ENCODE results near the gene PEAR1.

The PEAR1 gene

DNA sequence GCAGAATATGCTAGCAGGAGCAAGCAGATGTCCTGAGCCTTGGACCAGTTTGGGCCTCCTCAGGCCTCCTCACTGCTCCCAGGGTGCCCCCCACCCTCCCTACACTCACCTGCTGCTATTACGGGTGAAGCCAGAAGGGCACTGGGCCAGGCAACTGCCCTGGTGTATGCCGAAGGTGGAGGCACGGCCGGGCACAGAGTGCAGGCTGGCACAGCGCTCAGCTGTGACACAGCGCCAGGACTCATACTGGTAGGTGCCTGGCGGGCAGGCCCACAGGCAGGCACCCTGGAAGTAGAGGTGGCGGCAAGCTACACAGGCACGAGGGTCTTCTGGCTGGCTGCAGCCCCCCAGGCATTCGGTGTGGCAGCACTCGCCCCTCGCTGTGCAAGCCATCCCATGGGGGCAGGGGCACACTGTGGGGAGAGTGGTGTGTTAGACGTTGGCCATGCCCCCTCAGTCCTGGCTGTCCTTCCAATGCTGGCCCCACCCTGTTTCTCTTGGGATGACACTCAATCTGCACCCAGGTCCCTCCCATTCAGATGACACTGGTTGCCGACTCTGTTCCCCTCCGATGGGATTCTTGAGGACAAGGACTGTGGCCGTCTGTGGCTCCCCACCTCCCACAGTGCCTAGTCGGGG lies 41.6 kb upstream of the PEAR1 start:
- no peaks in the 10 kb centered on the region for H3K79me2 ChIP-seq (ENCODE audit: low read length)
- H3K4me1 ChIP-seq (ENCODE audit: low read length): 0 out of 2 replicates have a peak, but pooled peaks cover 4% of the 10 kb centered on the region
- H3K9me3 ChIP-seq (ENCODE audit: insufficient read depth, low read length): no peaks in the 10 kb centered on the region
- H2AFZ ChIP-seq (ENCODE audit: low read depth, low read length): no peak overlapping the region
- H3K27me3 ChIP-seq (ENCODE audit: low read depth, low read length): no peaks in the 10 kb centered on the region
- H3K27ac ChIP-seq (ENCODE audit: low read length): no peak overlapping the region
- no peak overlapping the region for H3K4me3 ChIP-seq (ENCODE audit: low read length)
- H3K4me2 ChIP-seq (ENCODE audit: low read length): no peak overlapping the region
- no peaks in the 10 kb centered on the region for H4K20me1 ChIP-seq (ENCODE audit: insufficient read depth, low read length)
- no peaks in the 10 kb centered on the region for H3K36me3 ChIP-seq (replicated peaks; ENCODE audit: low read depth, low read length)
- no peak overlapping the region for H3K9ac ChIP-seq (ENCODE audit: low read length)
- no peak for TF ChIP-seq EZH2phosphoT487 (IDR thresholded peaks at IDR 0.05; ENCODE audit: low read depth)
- TF ChIP-seq, protein P1, sequence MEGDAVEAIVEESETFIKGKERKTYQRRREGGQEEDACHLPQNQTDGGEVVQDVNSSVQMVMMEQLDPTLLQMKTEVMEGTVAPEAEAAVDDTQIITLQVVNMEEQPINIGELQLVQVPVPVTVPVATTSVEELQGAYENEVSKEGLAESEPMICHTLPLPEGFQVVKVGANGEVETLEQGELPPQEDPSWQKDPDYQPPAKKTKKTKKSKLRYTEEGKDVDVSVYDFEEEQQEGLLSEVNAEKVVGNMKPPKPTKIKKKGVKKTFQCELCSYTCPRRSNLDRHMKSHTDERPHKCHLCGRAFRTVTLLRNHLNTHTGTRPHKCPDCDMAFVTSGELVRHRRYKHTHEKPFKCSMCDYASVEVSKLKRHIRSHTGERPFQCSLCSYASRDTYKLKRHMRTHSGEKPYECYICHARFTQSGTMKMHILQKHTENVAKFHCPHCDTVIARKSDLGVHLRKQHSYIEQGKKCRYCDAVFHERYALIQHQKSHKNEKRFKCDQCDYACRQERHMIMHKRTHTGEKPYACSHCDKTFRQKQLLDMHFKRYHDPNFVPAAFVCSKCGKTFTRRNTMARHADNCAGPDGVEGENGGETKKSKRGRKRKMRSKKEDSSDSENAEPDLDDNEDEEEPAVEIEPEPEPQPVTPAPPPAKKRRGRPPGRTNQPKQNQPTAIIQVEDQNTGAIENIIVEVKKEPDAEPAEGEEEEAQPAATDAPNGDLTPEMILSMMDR (IDR thresholded peaks at IDR 0.05; ENCODE audit: low read depth, low read length): no peak

DNA sequence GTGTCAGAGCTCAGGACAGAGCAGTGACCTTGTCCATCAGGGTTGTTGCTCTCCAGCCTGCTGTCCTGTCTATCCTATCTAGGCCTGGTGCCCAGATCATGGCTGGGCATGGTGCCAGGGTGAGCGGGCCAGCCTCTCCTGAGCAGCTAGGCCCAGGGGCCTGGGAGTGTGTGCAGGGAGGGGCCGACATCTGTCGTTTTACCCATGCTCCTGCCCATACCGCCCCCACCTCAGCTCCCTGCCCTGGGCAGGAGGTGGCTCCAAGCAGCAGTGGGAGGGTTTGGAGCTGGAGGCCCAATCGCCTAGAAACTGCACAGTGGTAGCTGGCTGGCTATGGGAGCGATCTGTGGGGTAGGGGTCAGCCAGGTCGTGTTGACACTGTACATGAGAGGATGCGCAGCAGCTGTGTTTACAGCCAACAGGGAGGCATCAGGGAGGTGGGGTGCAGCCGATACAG lies 41.1 kb upstream of the PEAR1 start:
- Histone ChIP-seq H3K27ac (ENCODE audit: low read length) (no peak overlapping the region), H3K36me3 (replicated peaks; ENCODE audit: low read depth, low read length) (no peaks in the 10 kb centered on the region), H3K79me2 (ENCODE audit: low read length) (no peaks in the 10 kb centered on the region), H3K9ac (ENCODE audit: low read length) (no peak overlapping the region), H4K20me1 (ENCODE audit: insufficient read depth, low read length) (no peaks in the 10 kb centered on the region), H3K4me1 (ENCODE audit: low read length) (0 out of 2 replicates have a peak, but pooled peaks cover 4% of the 10 kb centered on the region), H2AFZ (ENCODE audit: low read depth, low read length) (no peak overlapping the region), H3K4me3 (ENCODE audit: low read length) (no peak overlapping the region), H3K27me3 (ENCODE audit: low read depth, low read length) (0 out of 2 replicates have a peak, but pooled peaks cover 2% of the 10 kb centered on the region), H3K4me2 (ENCODE audit: low read length) (no peak overlapping the region), H3K9me3 (ENCODE audit: insufficient read depth, low read length) (no peaks in the 10 kb centered on the region)
- TF ChIP-seq, protein P1 (IDR thresholded peaks at IDR 0.05; ENCODE audit: low read depth, low read length): no peak
- no peak for TF ChIP-seq EZH2phosphoT487 (IDR thresholded peaks at IDR 0.05; ENCODE audit: low read depth)

DNA sequence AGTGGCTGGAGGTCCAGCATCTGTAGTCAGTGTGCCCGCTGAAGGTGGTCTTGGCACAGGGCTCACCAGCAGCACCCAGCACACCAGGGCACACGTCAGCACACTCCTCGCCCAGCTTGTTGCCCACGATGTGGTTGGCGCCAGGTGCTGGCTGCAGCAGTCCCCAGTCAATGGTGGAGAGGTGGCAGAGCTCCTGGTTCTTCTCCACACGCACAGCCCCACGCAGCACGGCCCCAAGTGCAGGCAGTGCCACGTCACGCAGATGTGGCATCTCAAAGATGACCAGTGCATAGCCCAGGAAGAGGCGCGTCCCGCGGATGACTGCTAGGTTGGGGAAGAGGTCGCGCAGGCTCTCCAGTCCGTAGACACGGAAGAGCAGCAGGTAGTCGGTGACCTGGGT lies 39.8 kb upstream of the PEAR1 start:
- no peak overlapping the region for H2AFZ ChIP-seq (ENCODE audit: low read depth, low read length)
- no peaks in the 10 kb centered on the region for H3K9me3 ChIP-seq (ENCODE audit: insufficient read depth, low read length)
- TF ChIP-seq, protein P1 (IDR thresholded peaks at IDR 0.05; ENCODE audit: low read depth, low read length): no peak
- no peak for TF ChIP-seq EZH2phosphoT487 (IDR thresholded peaks at IDR 0.05; ENCODE audit: low read depth)
- no peaks in the 10 kb centered on the region for H3K36me3 ChIP-seq (replicated peaks; ENCODE audit: low read depth, low read length)
- H3K27me3 ChIP-seq (ENCODE audit: low read depth, low read length): peaks cover 16% of the 10 kb centered on the region
- 0 out of 2 replicates have a peak, but pooled peaks cover 4% of the 10 kb centered on the region for H3K4me1 ChIP-seq (ENCODE audit: low read length)
- H3K4me3 ChIP-seq (ENCODE audit: low read length): no peak overlapping the region
- H3K27ac ChIP-seq (ENCODE audit: low read length): no peak overlapping the region
- no peaks in the 10 kb centered on the region for H4K20me1 ChIP-seq (ENCODE audit: insufficient read depth, low read length)
- H3K79me2 ChIP-seq (ENCODE audit: low read length): no peaks in the 10 kb centered on the region
- no peak overlapping the region for H3K9ac ChIP-seq (ENCODE audit: low read length)
- no peak overlapping the region for H3K4me2 ChIP-seq (ENCODE audit: low read length)

DNA sequence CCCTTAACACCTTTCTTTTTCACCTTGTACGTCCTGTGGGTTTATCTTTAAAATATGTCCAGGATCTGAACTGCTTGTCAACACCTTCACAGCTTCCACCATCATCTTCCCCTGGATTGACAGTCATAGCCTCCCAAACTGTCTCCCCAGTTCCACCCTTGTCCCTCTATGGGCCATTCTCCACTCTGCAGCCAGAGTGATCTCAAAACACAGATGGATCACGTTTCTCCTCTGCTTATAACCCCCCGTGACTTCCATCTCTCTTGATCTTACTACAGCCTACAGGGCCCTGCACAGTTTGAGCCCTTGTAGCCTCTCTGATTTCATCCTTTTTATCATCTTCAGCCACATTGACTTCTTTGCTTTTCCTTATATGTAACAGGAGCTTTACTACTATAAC lies 38.9 kb upstream of the PEAR1 start:
- H3K4me1 ChIP-seq (ENCODE audit: low read length): 0 out of 2 replicates have a peak, but pooled peaks cover 4% of the 10 kb centered on the region
- H2AFZ ChIP-seq (ENCODE audit: low read depth, low read length): no peak overlapping the region
- no peak overlapping the region for H3K27ac ChIP-seq (ENCODE audit: low read length)
- TF ChIP-seq EZH2phosphoT487 (IDR thresholded peaks at IDR 0.05; ENCODE audit: low read depth): no peak
- TF ChIP-seq, protein P1 (IDR thresholded peaks at IDR 0.05; ENCODE audit: low read depth, low read length): no peak
- H3K27me3 ChIP-seq (ENCODE audit: low read depth, low read length): peaks cover 22% of the 10 kb centered on the region
- no peaks in the 10 kb centered on the region for H4K20me1 ChIP-seq (ENCODE audit: insufficient read depth, low read length)
- no peaks in the 10 kb centered on the region for H3K9me3 ChIP-seq (ENCODE audit: insufficient read depth, low read length)
- no peak overlapping the region for H3K4me2 ChIP-seq (ENCODE audit: low read length)
- no peaks in the 10 kb centered on the region for H3K79me2 ChIP-seq (ENCODE audit: low read length)
- no peaks in the 10 kb centered on the region for H3K36me3 ChIP-seq (replicated peaks; ENCODE audit: low read depth, low read length)
- no peak overlapping the region for H3K9ac ChIP-seq (ENCODE audit: low read length)
- H3K4me3 ChIP-seq (ENCODE audit: low read length): no peak overlapping the region
